ENCODE measurements around the gene GPR171.

The GPR171 gene

GRCh38 chr3:151204530-151205402 is 1.8 kb upstream of the GPR171 start:
- H3K4me3 ChIP-seq (ENCODE audit: control insufficient read depth, low read depth, low read length), result no peak overlapping the region
- TF ChIP-seq CTCF (conservative IDR thresholded peaks at IDR 0.05; ENCODE audit: control insufficient read depth, insufficient read depth, low read depth, low read length), result no peak
- DNase-seq (ENCODE audit: low read depth), result no peak

GRCh38 chr3:151201051-151201730 is 1.8 kb downstream of the GPR171 start:
- no peak for DNase-seq (ENCODE audit: low read depth)
- TF ChIP-seq CTCF (conservative IDR thresholded peaks at IDR 0.05; ENCODE audit: control insufficient read depth, insufficient read depth, low read depth, low read length), result no peak
- H3K4me3 ChIP-seq (ENCODE audit: control insufficient read depth, low read depth, low read length), result no peak overlapping the region

GRCh38 chr3:151200586-151200985 is 2.4 kb downstream of the GPR171 start:
- H3K4me3 ChIP-seq (ENCODE audit: control insufficient read depth, low read depth, low read length), result no peak overlapping the region
- no peak for TF ChIP-seq CTCF (conservative IDR thresholded peaks at IDR 0.05; ENCODE audit: control insufficient read depth, insufficient read depth, low read depth, low read length)
- DNase-seq (ENCODE audit: low read depth), result no peak

- no peak overlapping the region for H3K4me3 ChIP-seq (ENCODE audit: control insufficient read depth, low read depth, low read length)
- DNase-seq (ENCODE audit: low read depth), result no peak
- TF ChIP-seq CTCF (conservative IDR thresholded peaks at IDR 0.05; ENCODE audit: control insufficient read depth, insufficient read depth, low read depth, low read length), result no peak
Observed at GRCh38 chr3:151199554-151200438, 3.2 kb downstream of the GPR171 start.

- DNase-seq (ENCODE audit: low read depth), result no peak
- no peak for TF ChIP-seq CTCF (conservative IDR thresholded peaks at IDR 0.05; ENCODE audit: control insufficient read depth, insufficient read depth, low read depth, low read length)
- H3K4me3 ChIP-seq (ENCODE audit: control insufficient read depth, low read depth, low read length), result no peak overlapping the region
Observed at GRCh38 chr3:151198849-151199248, 4.2 kb downstream of the GPR171 start.

- no peak for TF ChIP-seq CTCF (conservative IDR thresholded peaks at IDR 0.05; ENCODE audit: control insufficient read depth, insufficient read depth, low read depth, low read length)
- no peak for DNase-seq (ENCODE audit: low read depth)
- H3K4me3 ChIP-seq (ENCODE audit: control insufficient read depth, low read depth, low read length), result no peak overlapping the region
Observed at GRCh38 chr3:151197981-151198767, 4.8 kb downstream of the GPR171 start.

Measured in fibroblast of mammary gland (primary cell).